Large intestine (tissue), 3 donors: ENCODE data around the gene RPGR. TPM values are rescaled to one million over a fixed set of nuclear protein-coding genes. Genes with fewer than 3 reads are reported as not detected.

Experiments used
- DNase-seq, 2 donors: peaks; one replicate each; pipeline versions ENCODE4 v3.0.0 to v3.0.0-alpha.2; 2013
- H3K27ac ChIP-seq: one replicate; pipeline ENCODE4 v1.5.1; 2013; ENCODE audit warnings: low read length
- H3K27me3 ChIP-seq: 2 replicates; pipeline ENCODE4 v1.6.1; 2013; ENCODE audit warnings: low read length; ENCODE audit not compliant: control insufficient read depth, insufficient read depth
- H3K36me3 ChIP-seq: 2 replicates; pipeline ENCODE4 v1.6.1; 2013; ENCODE audit warnings: low read length; ENCODE audit not compliant: control insufficient read depth, insufficient read depth
- H3K4me1 ChIP-seq: one replicate; pipeline ENCODE4 v1.6.1; 2013; ENCODE audit warnings: low read length; ENCODE audit not compliant: control insufficient read depth, insufficient read depth
- H3K4me3 ChIP-seq: one replicate; pipeline ENCODE4 v1.5.1; 2013; ENCODE audit warnings: low read length
- H3K9me3 ChIP-seq: one replicate; pipeline ENCODE4 v1.6.1; 2013; ENCODE audit warnings: mild to moderate bottlenecking, low read depth, low read length, moderate library complexity; ENCODE audit not compliant: control insufficient read depth
- WGBS: methylation state at CpG from one replicate; pipeline ENCODE4 v1.1.5; 2013; ENCODE audit warnings: low lambda C conversion rate; ENCODE audit not compliant: insufficient coverage; 5-methylcytosine and 5-hydroxymethylcytosine counted together
- polyA plus RNA-seq: library from polyadenylated mRNA; unstranded; fragments of 120-200 nt; gene quantifications from one replicate; pipeline ENCODE4 v1.2.1, GENCODE V29; 2013

Gene RPGR
- polyA plus RNA-seq, 1 donor, result 15.0 TPM

- WGBS, result 100% methylated on average over 1 of the region's 3 CpGs
- no peak overlapping the region for H3K27ac ChIP-seq
- DNase-seq, result no peak
These were observed 95.1 kb downstream of the RPGR start for GRCh38 chrX:38232079-38232686.

GRCh38 chrX:38225093-38225492 lies 102.2 kb downstream of the RPGR start:
- Histone ChIP-seq H3K4me3 (no peak overlapping the region), H3K36me3 (no peaks in the 10 kb centered on the region), H3K4me1 (no peaks in the 10 kb centered on the region), H3K9me3 (no peaks in the 10 kb centered on the region), H3K27ac (no peak overlapping the region), H3K27me3 (peaks cover 4% of the 10 kb centered on the region)
- DNase-seq, result peak in 1 of 2 donors; percentile 8
- no CpG with 5 or more reads among the region's 3 CpGs for WGBS

More at GRCh38 chrX:38232079-38232686, 95.1 kb downstream of the RPGR start:
- Histone ChIP-seq H3K36me3 (no peaks in the 10 kb centered on the region), H3K4me1 (no peaks in the 10 kb centered on the region), H3K4me3 (no peak overlapping the region), H3K27me3 (no peaks in the 10 kb centered on the region), H3K9me3 (no peaks in the 10 kb centered on the region)

GRCh38 chrX:38224160-38224559 lies 103.1 kb downstream of the RPGR start:
- no peak overlapping the region for H3K4me3 ChIP-seq
- no peak for DNase-seq
- no peak overlapping the region for H3K27ac ChIP-seq
- H3K9me3 ChIP-seq, result no peaks in the 10 kb centered on the region
- H3K36me3 ChIP-seq, result no peaks in the 10 kb centered on the region
- H3K27me3 ChIP-seq, result peaks cover 10% of the 10 kb centered on the region
- H3K4me1 ChIP-seq, result peaks cover 5% of the 10 kb centered on the region

- Histone ChIP-seq H3K9me3 (no peaks in the 10 kb centered on the region), H3K27ac (no peak overlapping the region), H3K4me3 (no peak overlapping the region), H3K36me3 (no peaks in the 10 kb centered on the region), H3K27me3 (peaks cover 10% of the 10 kb centered on the region), H3K4me1 (peaks cover 5% of the 10 kb centered on the region)
- DNase-seq, result no peak
- WGBS, result no CpG with 5 or more reads among the region's 10 CpGs
These were observed 105.8 kb downstream of the RPGR start for GRCh38 chrX:38221391-38221929.

- Histone ChIP-seq H3K27ac (no peak within 1 kb of the TSS), H3K27me3 (peaks cover 10% of the 10 kb centered on the region), H3K36me3 (no peaks in the 10 kb centered on the region), H3K9me3 (no peaks in the 10 kb centered on the region), H3K4me1 (peaks cover 5% of the 10 kb centered on the region), H3K4me3 (peak within 1 kb of the TSS; percentile 49)
- peak in 1 of 2 donors; percentile 25 for DNase-seq
- WGBS, result no CpG with 5 or more reads among the region's 76 CpGs
These were observed 106.6 kb downstream of the RPGR start, which contains the start of gene SRPX for GRCh38 chrX:38220415-38221390. TSS of gene SRPX (minus strand) at chrX:38220871. CDS start at chrX:38220792, 79 bp downstream.

- Histone ChIP-seq H3K9me3 (no peaks in the 10 kb centered on the region), H3K27me3 (peaks cover 10% of the 10 kb centered on the region), H3K4me3 (peak overlapping the region; percentile 49), H3K4me1 (peaks cover 5% of the 10 kb centered on the region), H3K36me3 (no peaks in the 10 kb centered on the region), H3K27ac (no peak overlapping the region)
- WGBS, result no CpG with 5 or more reads among the region's 14 CpGs
- DNase-seq, result peak in 1 of 2 donors; percentile 27
These were observed 107.3 kb downstream of the RPGR start for GRCh38 chrX:38220024-38220414.

Other genes starting within 250 kb of the RPGR start
- 18.9 TPM for gene SRPX, start 106.6 kb downstream of the RPGR start, polyA plus RNA-seq
- gene OTC, start 25.1 kb upstream of the RPGR start, polyA plus RNA-seq, result 74.5 TPM
- 61.9 TPM for gene TSPAN7, start 234.0 kb upstream of the RPGR start, polyA plus RNA-seq